ENCODE results near the gene ICE1.
"Not testable (repeated sequence)": the region's sequence is repeated elsewhere in the genome, so short reads cannot be mapped to it uniquely, and the experiment has no call there.

ICE1 gene

DNA sequence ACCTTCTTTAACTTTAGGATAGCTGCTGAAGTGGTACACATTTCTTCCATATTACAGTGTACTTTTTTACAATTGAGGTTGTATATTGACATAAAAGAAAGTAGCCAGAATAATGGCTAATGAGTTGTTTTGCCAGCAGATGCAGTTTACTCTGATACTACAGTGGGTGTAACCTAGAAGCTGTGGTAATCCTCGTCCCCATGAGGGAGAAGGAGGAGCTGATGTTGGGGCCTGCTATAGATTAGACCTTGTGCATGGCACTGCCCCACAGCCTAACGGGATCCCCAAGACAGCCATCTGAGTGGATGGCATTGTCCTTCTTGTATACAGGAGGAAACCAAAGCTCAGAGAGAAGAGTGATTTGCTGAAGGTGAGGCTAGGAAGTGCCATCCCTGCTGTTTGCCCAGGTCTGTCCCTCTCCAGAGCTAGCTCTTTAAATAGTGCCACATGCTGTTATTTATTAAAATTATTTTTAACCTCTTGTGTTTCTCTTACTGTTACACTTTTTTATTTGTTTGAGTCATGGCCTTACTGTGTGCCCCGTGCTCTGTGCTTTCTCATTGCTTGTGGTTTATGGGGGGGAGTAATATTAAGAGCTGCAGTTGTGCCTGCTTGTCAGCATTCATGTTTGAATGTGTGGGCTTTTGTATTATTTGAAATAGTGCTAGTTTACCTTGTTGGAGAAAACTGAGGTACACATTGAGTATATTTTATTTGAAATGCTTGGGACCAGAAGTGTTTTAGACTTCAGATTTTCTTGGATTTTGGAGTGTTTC is 65.3 kb downstream of the ICE1 start:
- ChIA-PET CTCF (interaction anchor here (0.8 to 1.0 kb wide), 3 partner anchors 9 to 13 kb away, joined by 3 to 4 read pairs (median 3); no protein-coding TSS in a partner anchor), POLR2A (no interaction called here)
- peaks cover 5 to 29% (median 15%) of the 10 kb centered on the region in 4 experiments for H3K36me3 ChIP-seq (ENCODE audit: control insufficient read depth in 4 of 4, insufficient read depth in 4 of 4, low read length in 3 of 4)
- no peak overlapping the region for H3K4me3 ChIP-seq (ENCODE audit: control insufficient read depth in 1 of 7, extremely low read depth in 1 of 7, insufficient read depth in 4 of 7, low read depth in 2 of 7, low read length in 6 of 7)
- H3K4me1 ChIP-seq (ENCODE audit: control extremely low read depth in 1 of 4, control insufficient read depth in 4 of 4, insufficient read depth in 4 of 4, low read length in 3 of 4): peaks cover 0 to 3% (median under 1%) of the 10 kb centered on the region in 4 experiments
- H3K27me3 ChIP-seq (replicated peaks in 2 of 5; ENCODE audit: control insufficient read depth in 4 of 5, insufficient read depth in 5 of 5, low read length in 4 of 5): no peaks in the 10 kb centered on the region
- DNase-seq: no peak
- 87% methylated on average over 2 of the region's 3 CpGs for WGBS (ENCODE audit: insufficient coverage)
- H3K9me3 ChIP-seq (ENCODE audit: control extremely low read depth in 1 of 5, control insufficient read depth in 4 of 5, insufficient read depth in 2 of 5, low read depth in 1 of 5, low read length in 4 of 5): no peaks in the 10 kb centered on the region
- peak overlapping the region in 1 of 2 experiments; percentile 11 for H3K27ac ChIP-seq (ENCODE audit: insufficient read depth in 1 of 2, low read depth in 1 of 2, low read length in 2 of 2, poor library complexity in 1 of 2, severe bottlenecking in 2 of 2)

DNA sequence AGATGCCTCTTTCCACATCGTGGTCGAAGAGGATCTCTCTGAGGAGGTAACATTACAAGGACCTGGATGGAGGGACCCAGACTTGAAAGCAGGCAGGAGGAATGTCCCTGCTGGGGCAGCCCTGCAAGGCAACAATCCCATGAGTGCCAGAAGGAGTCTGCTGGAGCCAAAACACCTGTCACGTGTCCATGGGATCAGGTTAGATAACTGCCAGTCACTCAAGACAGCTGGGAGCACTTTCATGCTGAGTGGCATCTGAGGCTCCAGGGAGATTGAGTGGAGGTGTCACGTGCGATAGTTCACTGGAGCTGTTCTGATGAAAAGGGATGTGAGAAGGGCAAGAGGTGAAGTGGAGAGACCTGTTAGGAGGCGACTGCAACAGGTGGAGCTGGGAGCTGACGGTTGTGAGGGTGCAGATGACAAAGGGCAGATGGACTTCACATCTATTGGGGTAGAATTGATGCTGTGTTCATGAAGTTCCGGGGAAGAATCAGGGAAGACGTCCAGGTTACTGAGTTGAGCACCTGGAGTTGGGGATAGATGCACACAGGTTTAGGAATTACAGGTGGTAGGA is 68.4 kb downstream of the ICE1 start:
- POLR2A ChIA-PET: no interaction called here
- WGBS (ENCODE audit: insufficient coverage): 93% methylated on average over 9 of the region's 9 CpGs
- Histone ChIP-seq H3K36me3 (ENCODE audit: control insufficient read depth in 4 of 4, insufficient read depth in 4 of 4, low read length in 3 of 4) (peaks cover 5 to 25% (median 13%) of the 10 kb centered on the region in 4 experiments), H3K27ac (ENCODE audit: insufficient read depth in 1 of 2, low read depth in 1 of 2, low read length in 2 of 2, poor library complexity in 1 of 2, severe bottlenecking in 2 of 2) (no peak overlapping the region), H3K9me3 (ENCODE audit: control extremely low read depth in 1 of 5, control insufficient read depth in 4 of 5, insufficient read depth in 2 of 5, low read depth in 1 of 5, low read length in 4 of 5) (no peaks in the 10 kb centered on the region), H3K27me3 (replicated peaks in 2 of 5; ENCODE audit: control insufficient read depth in 4 of 5, insufficient read depth in 5 of 5, low read length in 4 of 5) (peaks cover 0 to 7% (median 0%) of the 10 kb centered on the region in 5 experiments), H3K4me3 (ENCODE audit: control insufficient read depth in 1 of 7, extremely low read depth in 1 of 7, insufficient read depth in 4 of 7, low read depth in 2 of 7, low read length in 6 of 7) (no peak overlapping the region), H3K4me1 (ENCODE audit: control extremely low read depth in 1 of 4, control insufficient read depth in 4 of 4, insufficient read depth in 4 of 4, low read length in 3 of 4) (peaks cover 3 to 14% (median 12%) of the 10 kb centered on the region in 4 experiments)
- CTCF ChIA-PET: interaction anchor here (0.8 to 1.8 kb wide), 7 partner anchors 13 to 1255 kb away, joined by 3 to 5 read pairs (median 3); partner anchors contain the start of gene ICE1
- no peak for DNase-seq

DNA sequence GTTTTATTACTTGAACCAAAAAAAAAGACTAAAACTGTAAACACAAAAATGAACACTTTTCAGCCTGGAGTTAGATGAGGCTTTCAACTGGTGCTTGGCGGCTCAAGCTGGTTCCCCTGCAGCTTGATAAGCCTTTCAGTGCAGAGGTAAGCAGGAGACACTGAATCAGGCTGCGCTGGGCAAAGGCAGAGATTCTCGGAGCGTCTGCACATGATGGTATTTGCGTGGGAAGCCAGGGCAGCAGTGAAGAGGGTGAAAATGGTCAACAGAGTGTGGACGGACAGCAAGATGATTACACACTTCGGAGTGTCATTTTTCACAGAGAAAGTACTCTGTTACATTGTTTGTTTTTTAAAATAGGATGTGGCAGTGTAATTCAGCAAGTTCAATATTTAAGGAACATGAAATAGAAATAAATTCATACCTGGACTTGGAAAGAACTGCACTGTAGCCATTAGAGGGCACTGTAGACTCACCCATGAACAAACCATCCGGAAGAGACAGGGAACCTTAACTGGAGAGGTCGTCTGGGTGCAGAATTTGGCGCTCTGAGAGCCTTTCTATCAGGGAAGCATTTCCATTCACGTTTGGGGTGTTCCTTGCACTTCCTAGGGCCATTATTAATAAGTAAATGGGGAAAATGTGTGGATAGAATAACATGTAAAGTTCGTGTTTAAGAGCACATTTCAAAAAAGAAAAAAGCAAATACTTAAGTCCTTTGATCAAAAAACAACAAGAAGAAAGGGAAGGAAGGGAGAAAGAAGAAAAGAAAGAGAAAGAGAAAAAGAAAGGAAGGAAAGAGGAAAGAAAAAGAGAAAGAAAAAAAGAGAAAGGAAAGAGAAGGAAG is 69.8 kb downstream of the ICE1 start:
- 52% methylated on average over 8 of the region's 12 CpGs for WGBS (ENCODE audit: insufficient coverage)
- Histone ChIP-seq H3K4me1 (ENCODE audit: control extremely low read depth in 1 of 4, control insufficient read depth in 4 of 4, insufficient read depth in 4 of 4, low read length in 3 of 4) (peaks cover 3 to 17% (median 13%) of the 10 kb centered on the region in 4 experiments), H3K27me3 (replicated peaks in 2 of 5; ENCODE audit: control insufficient read depth in 4 of 5, insufficient read depth in 5 of 5, low read length in 4 of 5) (peaks cover 0 to 11% (median 5%) of the 10 kb centered on the region in 5 experiments), H3K9me3 (ENCODE audit: control extremely low read depth in 1 of 5, control insufficient read depth in 4 of 5, insufficient read depth in 2 of 5, low read depth in 1 of 5, low read length in 4 of 5) (no peaks in the 10 kb centered on the region), H3K4me3 (ENCODE audit: control insufficient read depth in 1 of 7, extremely low read depth in 1 of 7, insufficient read depth in 4 of 7, low read depth in 2 of 7, low read length in 6 of 7) (peak overlapping the region in 1 of 7 experiments; percentile 54), H3K27ac (ENCODE audit: insufficient read depth in 1 of 2, low read depth in 1 of 2, low read length in 2 of 2, poor library complexity in 1 of 2, severe bottlenecking in 2 of 2) (no peak overlapping the region), H3K36me3 (ENCODE audit: control insufficient read depth in 4 of 4, insufficient read depth in 4 of 4, low read length in 3 of 4) (peaks cover 1 to 11% (median 6%) of the 10 kb centered on the region in 4 experiments)
- peak; percentile 77 to 86 (median 84) for DNase-seq
- POLR2A ChIA-PET: no interaction called here
- CTCF ChIA-PET: interaction anchor here (0.6 to 1.8 kb wide), 4 partner anchors 8 to 1252 kb away, joined by 3 to 5 read pairs (median 3); no protein-coding TSS in a partner anchor

DNA sequence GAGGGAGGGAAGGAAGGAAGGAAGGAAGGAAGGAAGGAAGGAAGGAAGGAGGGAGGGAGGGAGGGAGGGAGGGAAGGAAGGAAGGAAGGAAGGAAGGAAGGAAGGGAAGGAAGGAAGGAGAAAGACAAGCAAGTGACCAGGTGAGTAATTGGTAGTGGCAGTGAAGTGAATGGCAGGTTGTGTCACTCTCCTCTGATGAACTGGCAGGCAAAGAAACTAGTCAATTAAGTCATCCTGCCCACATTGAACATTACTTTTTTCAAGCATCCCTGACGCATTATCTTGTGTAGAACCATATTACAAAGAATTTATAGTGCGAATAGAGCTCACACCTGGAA is 70.4 kb downstream of the ICE1 start:
- H3K4me3 ChIP-seq (ENCODE audit: control insufficient read depth in 1 of 7, extremely low read depth in 1 of 7, insufficient read depth in 4 of 7, low read depth in 2 of 7, low read length in 6 of 7); H3K36me3 ChIP-seq (ENCODE audit: control insufficient read depth in 4 of 4, insufficient read depth in 4 of 4, low read length in 3 of 4); H3K27ac ChIP-seq (ENCODE audit: insufficient read depth in 1 of 2, low read depth in 1 of 2, low read length in 2 of 2, poor library complexity in 1 of 2, severe bottlenecking in 2 of 2); H3K9me3 ChIP-seq (ENCODE audit: control extremely low read depth in 1 of 5, control insufficient read depth in 4 of 5, insufficient read depth in 2 of 5, low read depth in 1 of 5, low read length in 4 of 5); DNase-seq; CTCF ChIA-PET: not testable (repeated sequence)
- POLR2A ChIA-PET: interaction anchor here (0.7 kb wide), 1 partner anchor 1084 kb away, joined by 4 read pairs; no protein-coding TSS in a partner anchor
- Histone ChIP-seq H3K4me1 (ENCODE audit: control extremely low read depth in 1 of 4, control insufficient read depth in 4 of 4, insufficient read depth in 4 of 4, low read length in 3 of 4) (peaks cover 3 to 20% (median 14%) of the 10 kb centered on the region in 4 experiments), H3K27me3 (replicated peaks in 2 of 5; ENCODE audit: control insufficient read depth in 4 of 5, insufficient read depth in 5 of 5, low read length in 4 of 5) (peaks cover 0 to 11% (median 5%) of the 10 kb centered on the region in 5 experiments)
- WGBS (ENCODE audit: insufficient coverage): 100% methylated on average over 2 of the region's 2 CpGs

DNA sequence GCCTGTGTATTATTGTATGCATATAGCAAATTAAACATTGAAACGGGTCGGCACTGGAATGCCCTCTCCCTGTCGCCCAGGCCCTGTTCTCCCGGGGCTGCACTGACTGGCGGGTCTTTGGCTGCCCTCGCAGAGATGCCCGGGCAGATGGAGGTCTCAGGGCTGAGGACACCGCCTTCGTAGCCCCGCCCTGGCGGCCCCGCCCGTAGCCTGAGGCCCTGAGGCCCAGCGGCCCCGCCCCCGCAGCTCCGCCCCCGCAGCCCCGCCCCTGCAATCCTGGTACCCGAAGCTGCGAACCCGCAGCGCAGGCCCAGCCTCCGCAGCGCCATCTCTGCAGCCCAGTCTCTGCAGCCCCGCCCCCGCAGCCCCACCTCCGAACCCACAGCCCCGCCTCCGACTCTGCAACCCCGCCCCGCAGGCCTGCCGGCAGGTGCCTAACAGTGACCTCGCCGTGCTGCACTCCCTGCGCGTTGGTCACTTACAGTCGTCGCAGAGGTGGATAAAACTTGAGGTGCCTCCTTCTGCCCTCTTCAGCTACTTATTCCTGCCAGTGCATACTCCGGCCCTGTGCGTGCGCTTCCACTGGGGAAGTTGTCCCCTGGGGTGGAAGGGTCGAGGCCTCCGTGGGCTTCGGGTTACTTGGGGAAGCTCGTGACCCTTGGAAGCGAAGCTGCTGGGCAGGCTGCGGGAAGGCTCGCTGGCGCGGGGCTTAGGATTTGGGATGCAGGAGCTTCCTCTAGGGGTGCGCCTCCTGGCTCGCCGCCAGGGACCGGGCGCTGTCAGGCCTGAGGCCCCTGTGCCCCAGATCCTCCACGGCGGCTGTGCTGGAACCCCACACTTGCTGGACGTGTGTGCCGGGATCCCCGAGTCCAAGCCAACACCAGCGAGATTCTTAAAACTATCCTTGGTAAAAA is 72.3 kb downstream of the ICE1 start:
- DNase-seq: peak; percentile 71 to 83 (median 79)
- CTCF ChIA-PET: interaction anchor here (0.9 to 1.6 kb wide), 3 partner anchors 9 to 941 kb away, joined by 3 to 7 read pairs (median 4); no protein-coding TSS in a partner anchor
- 16% methylated on average over 55 of the region's 62 CpGs for WGBS (ENCODE audit: insufficient coverage)

More for the DNA sequence above, 72.3 kb downstream of the ICE1 start:
- Histone ChIP-seq H3K27me3 (replicated peaks in 2 of 5; ENCODE audit: control insufficient read depth in 4 of 5, insufficient read depth in 5 of 5, low read length in 4 of 5) (peaks cover 0 to 14% (median 5%) of the 10 kb centered on the region in 5 experiments), H3K4me1 (ENCODE audit: control extremely low read depth in 1 of 4, control insufficient read depth in 4 of 4, insufficient read depth in 4 of 4, low read length in 3 of 4) (peaks cover 3 to 22% (median 14%) of the 10 kb centered on the region in 4 experiments), H3K9me3 (ENCODE audit: control extremely low read depth in 1 of 5, control insufficient read depth in 4 of 5, insufficient read depth in 2 of 5, low read depth in 1 of 5, low read length in 4 of 5) (peaks cover 0 to 2% (median 0%) of the 10 kb centered on the region in 5 experiments), H3K4me3 (ENCODE audit: control insufficient read depth in 1 of 7, extremely low read depth in 1 of 7, insufficient read depth in 4 of 7, low read depth in 2 of 7, low read length in 6 of 7) (peak overlapping the region in 4 of 7 experiments; percentile 10 to 70 (median 29)), H3K36me3 (ENCODE audit: control insufficient read depth in 4 of 4, insufficient read depth in 4 of 4, low read length in 3 of 4) (peaks cover 0 to 2% (median 0%) of the 10 kb centered on the region in 4 experiments), H3K27ac (ENCODE audit: insufficient read depth in 1 of 2, low read depth in 1 of 2, low read length in 2 of 2, poor library complexity in 1 of 2, severe bottlenecking in 2 of 2) (no peak overlapping the region)
- POLR2A ChIA-PET: no interaction called here

Measured in common myeloid progenitor, CD34-positive (primary cell).